Progenitor cell of endocrine pancreas (in vitro differentiated cells): ENCODE data around the gene DRG2. TPM values are rescaled to one million over a fixed set of nuclear protein-coding genes. Genes with fewer than 3 reads are reported as not detected.

Experiments used
- DNase-seq: peaks from one replicate; pipeline ENCODE4 v3.0.0; 2021; ENCODE audit warnings: low spot score; ENCODE audit not compliant: unreplicated experiment
- H3K27ac Mint-ChIP-seq: 2 replicates; pipeline ENCODE4 v1.8.0; 2021; ENCODE audit warnings: mild to moderate bottlenecking, moderate library complexity, mixed read lengths
- H3K27me3 Mint-ChIP-seq: 2 replicates; pipeline ENCODE4 v1.8.0; 2021; ENCODE audit warnings: mixed read lengths
- H3K36me3 Mint-ChIP-seq: 2 replicates; pipeline ENCODE4 v1.8.0; 2022; ENCODE audit warnings: mixed read lengths; ENCODE audit not compliant: insufficient read depth
- H3K4me1 Mint-ChIP-seq: 2 replicates; pipeline ENCODE4 v1.8.0; 2021; ENCODE audit warnings: low read depth, mixed read lengths
- H3K4me3 Mint-ChIP-seq: 2 replicates; pipeline ENCODE4 v1.8.0; 2021; ENCODE audit warnings: low read depth, mild to moderate bottlenecking, moderate library complexity, mixed read lengths
- H3K9me3 Mint-ChIP-seq: 2 replicates; pipeline ENCODE4 v1.8.0; 2021; ENCODE audit warnings: low read depth, mixed read lengths
- total RNA-seq: library from RNA; stranded (reverse); gene quantifications from 2 replicates; pipeline ENCODE4 v1.2.1, GENCODE V29; 2021
- TF ChIP-seq, protein P1 (sequence below): fragments of 200-600 bp; sonication (generic); IDR thresholded peaks from one replicate; pipeline ENCODE4 v1.5.0; 2021; ENCODE audit warnings: antibody characterized with exemption, mild to moderate bottlenecking; ENCODE audit not compliant: unreplicated experiment

Gene DRG2
- total RNA-seq, 1 donor from 2014 or later, result 42.9 TPM

GRCh38 chr17:18143044-18143936, 55.5 kb downstream of the DRG2 start:
- Mint-ChIP-seq H3K36me3 (no peaks in the 10 kb centered on the region), H3K27me3 (no peaks in the 10 kb centered on the region), H3K4me1 (peaks cover 6% of the 10 kb centered on the region), H3K4me3 (no peak overlapping the region), H3K27ac (no peak overlapping the region), H3K9me3 (no peaks in the 10 kb centered on the region)
- TF ChIP-seq, protein P1, sequence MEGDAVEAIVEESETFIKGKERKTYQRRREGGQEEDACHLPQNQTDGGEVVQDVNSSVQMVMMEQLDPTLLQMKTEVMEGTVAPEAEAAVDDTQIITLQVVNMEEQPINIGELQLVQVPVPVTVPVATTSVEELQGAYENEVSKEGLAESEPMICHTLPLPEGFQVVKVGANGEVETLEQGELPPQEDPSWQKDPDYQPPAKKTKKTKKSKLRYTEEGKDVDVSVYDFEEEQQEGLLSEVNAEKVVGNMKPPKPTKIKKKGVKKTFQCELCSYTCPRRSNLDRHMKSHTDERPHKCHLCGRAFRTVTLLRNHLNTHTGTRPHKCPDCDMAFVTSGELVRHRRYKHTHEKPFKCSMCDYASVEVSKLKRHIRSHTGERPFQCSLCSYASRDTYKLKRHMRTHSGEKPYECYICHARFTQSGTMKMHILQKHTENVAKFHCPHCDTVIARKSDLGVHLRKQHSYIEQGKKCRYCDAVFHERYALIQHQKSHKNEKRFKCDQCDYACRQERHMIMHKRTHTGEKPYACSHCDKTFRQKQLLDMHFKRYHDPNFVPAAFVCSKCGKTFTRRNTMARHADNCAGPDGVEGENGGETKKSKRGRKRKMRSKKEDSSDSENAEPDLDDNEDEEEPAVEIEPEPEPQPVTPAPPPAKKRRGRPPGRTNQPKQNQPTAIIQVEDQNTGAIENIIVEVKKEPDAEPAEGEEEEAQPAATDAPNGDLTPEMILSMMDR, result peak; percentile 44
- no peak for DNase-seq

DNA sequence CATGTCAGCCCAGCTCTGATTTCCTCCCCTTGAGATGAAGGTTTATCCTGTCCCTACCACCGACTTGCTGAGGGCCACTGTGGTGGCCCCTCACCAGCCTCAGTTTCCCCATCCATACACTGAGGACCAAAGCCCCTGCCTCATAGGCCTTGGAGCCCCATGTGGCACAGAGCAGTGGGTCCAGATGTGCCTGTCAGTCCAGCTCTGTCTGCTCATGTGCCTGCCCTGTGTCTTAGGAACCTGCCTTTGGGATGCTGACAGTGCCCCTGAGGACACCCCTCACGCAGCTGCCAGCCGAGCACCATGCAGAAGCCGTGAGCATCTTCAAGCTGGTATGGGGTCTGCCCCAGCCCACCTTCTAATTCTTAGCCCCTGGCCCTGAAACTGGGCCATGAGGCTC, 56.5 kb downstream of the DRG2 start:
- Mint-ChIP-seq H3K9me3 (no peaks in the 10 kb centered on the region), H3K4me3 (no peak overlapping the region), H3K27ac (no peak overlapping the region), H3K36me3 (no peaks in the 10 kb centered on the region), H3K27me3 (no peaks in the 10 kb centered on the region), H3K4me1 (peaks cover 5% of the 10 kb centered on the region)
- TF ChIP-seq, protein P1, result no peak
- no peak for DNase-seq

DNA sequence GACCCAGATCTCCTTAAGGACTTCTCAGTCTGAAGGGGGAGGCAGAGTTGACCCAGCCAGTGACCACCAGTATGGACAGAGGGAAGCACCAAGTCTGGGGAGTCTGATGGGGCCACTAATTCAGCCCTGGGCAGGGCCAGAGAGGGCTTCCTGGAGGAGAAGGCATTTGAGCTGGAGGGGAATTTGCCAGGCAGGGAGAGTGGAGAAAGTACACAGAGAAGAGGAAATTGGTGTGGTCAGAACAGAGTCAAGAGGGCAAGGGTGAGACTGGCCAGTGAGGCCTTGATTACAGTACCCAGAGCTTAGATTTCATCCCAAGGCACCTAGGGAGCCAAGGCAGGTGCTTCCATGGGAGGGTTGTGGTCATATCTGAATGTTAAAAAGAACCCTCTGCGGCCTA, 57.1 kb downstream of the DRG2 start:
- no peak for DNase-seq
- H3K4me1 Mint-ChIP-seq, result peaks cover 3% of the 10 kb centered on the region
- H3K4me3 Mint-ChIP-seq, result no peak overlapping the region
- no peaks in the 10 kb centered on the region for H3K27me3 Mint-ChIP-seq
- no peaks in the 10 kb centered on the region for H3K9me3 Mint-ChIP-seq
- H3K36me3 Mint-ChIP-seq, result no peaks in the 10 kb centered on the region
- no peak overlapping the region for H3K27ac Mint-ChIP-seq
- TF ChIP-seq, protein P1, result no peak

DNA sequence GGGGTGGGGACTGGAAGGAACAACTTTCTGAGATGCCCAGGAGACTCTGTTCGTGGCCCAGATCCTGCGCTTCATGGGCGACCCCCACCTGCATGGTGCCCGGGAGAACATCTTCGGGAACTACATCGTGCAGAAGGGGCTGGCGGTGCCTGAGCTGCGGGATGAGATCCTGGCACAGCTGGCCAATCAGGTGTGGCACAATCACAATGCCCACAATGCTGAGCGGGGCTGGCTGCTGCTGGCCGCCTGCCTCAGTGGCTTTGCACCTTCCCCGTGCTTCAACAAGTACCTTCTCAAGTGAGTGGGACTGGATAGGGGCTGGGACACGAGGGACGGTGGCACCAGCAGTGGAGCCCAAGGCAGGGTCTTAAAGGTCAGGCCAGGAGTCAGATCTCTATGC, 58.1 kb downstream of the DRG2 start:
- Mint-ChIP-seq H3K27me3 (no peaks in the 10 kb centered on the region), H3K4me3 (no peak overlapping the region), H3K9me3 (no peaks in the 10 kb centered on the region), H3K27ac (no peak overlapping the region), H3K4me1 (no peaks in the 10 kb centered on the region), H3K36me3 (no peaks in the 10 kb centered on the region)
- TF ChIP-seq, protein P1, result no peak
- DNase-seq, result no peak

DNA sequence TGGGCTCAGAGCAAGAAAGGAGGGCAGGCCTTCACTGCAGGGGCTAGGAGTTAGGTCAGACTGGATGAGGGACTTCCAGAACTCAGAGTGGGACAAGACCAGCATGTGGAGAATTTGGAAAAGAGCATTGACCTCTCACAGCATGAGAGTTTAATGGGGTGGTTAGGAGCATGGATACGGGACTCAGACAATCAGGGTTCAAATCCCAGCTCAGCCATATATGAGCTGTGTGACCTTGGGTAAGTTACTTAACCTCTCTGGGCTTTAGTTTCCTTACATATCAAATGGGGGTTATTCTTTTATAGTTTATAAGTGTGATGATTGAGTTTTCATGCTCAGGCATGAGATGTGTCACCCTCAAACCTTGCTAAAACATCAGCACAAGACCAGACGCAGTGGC, 58.5 kb downstream of the DRG2 start:
- TF ChIP-seq, protein P1, result no peak
- H3K36me3 Mint-ChIP-seq, result no peaks in the 10 kb centered on the region
- H3K27ac Mint-ChIP-seq, result no peak overlapping the region
- no peak for DNase-seq
- H3K27me3 Mint-ChIP-seq, result no peaks in the 10 kb centered on the region
- no peak overlapping the region for H3K4me3 Mint-ChIP-seq
- no peaks in the 10 kb centered on the region for H3K9me3 Mint-ChIP-seq
- H3K4me1 Mint-ChIP-seq, result no peaks in the 10 kb centered on the region
